AG09319 (cell line): ENCODE results near the gene ZDHHC14.
"Not testable (repeated sequence)": the region's sequence is repeated elsewhere in the genome, so short reads cannot be mapped to it uniquely, and the experiment has no call there.

Experiments used
- DNase-seq: peaks from one replicate; pipeline ENCODE4 v3.0.0-alpha.2; 2010; ENCODE audit warnings: low read depth; ENCODE audit errors: extremely low read depth
- TF ChIP-seq, protein P1 (sequence below): IDR thresholded peaks from 2 replicates; pipeline ENCODE4 v1.5.1; 2011; ENCODE audit warnings: low read depth, mild to moderate bottlenecking, inconsistent platforms, low read length, moderate library complexity

The ZDHHC14 gene

GRCh38 chr6:157558049-157558448 lies 177.1 kb downstream of the ZDHHC14 start:
- TF ChIP-seq, protein P1, sequence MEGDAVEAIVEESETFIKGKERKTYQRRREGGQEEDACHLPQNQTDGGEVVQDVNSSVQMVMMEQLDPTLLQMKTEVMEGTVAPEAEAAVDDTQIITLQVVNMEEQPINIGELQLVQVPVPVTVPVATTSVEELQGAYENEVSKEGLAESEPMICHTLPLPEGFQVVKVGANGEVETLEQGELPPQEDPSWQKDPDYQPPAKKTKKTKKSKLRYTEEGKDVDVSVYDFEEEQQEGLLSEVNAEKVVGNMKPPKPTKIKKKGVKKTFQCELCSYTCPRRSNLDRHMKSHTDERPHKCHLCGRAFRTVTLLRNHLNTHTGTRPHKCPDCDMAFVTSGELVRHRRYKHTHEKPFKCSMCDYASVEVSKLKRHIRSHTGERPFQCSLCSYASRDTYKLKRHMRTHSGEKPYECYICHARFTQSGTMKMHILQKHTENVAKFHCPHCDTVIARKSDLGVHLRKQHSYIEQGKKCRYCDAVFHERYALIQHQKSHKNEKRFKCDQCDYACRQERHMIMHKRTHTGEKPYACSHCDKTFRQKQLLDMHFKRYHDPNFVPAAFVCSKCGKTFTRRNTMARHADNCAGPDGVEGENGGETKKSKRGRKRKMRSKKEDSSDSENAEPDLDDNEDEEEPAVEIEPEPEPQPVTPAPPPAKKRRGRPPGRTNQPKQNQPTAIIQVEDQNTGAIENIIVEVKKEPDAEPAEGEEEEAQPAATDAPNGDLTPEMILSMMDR, result no peak
- DNase-seq, result no peak

- TF ChIP-seq, protein P1, result no peak
- DNase-seq, result no peak
These were observed 177.7 kb downstream of the ZDHHC14 start for GRCh38 chr6:157558487-157559200.

GRCh38 chr6:157559201-157559756 lies 178.3 kb downstream of the ZDHHC14 start:
- TF ChIP-seq, protein P1, result no peak
- DNase-seq, result no peak

- not testable (repeated sequence) for DNase-seq
These were observed 179.1 kb downstream of the ZDHHC14 start for GRCh38 chr6:157560063-157560462.

- no peak for DNase-seq
- TF ChIP-seq, protein P1, result no peak
These were observed 179.9 kb downstream of the ZDHHC14 start for GRCh38 chr6:157560691-157561413.

DNA sequence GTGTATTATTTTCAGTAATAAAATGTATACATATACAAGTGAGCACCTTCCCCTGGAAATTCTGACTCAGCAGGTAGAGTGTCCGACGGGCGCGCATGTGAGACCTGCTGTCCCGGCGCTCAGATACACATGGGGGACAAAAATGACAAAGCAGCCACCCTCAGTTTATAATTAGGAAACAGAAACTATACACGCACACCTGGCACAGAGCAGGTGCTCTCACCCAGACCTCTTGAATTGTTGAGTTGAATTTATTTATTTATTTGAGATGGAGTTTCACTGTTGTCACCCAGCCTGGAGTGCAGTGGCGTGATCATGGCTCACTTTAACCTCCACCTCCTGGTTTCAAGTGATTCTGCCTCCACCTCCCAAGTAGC lies 180.4 kb downstream of the ZDHHC14 start:
- no peak for DNase-seq
- TF ChIP-seq, protein P1, result no peak

DNA sequence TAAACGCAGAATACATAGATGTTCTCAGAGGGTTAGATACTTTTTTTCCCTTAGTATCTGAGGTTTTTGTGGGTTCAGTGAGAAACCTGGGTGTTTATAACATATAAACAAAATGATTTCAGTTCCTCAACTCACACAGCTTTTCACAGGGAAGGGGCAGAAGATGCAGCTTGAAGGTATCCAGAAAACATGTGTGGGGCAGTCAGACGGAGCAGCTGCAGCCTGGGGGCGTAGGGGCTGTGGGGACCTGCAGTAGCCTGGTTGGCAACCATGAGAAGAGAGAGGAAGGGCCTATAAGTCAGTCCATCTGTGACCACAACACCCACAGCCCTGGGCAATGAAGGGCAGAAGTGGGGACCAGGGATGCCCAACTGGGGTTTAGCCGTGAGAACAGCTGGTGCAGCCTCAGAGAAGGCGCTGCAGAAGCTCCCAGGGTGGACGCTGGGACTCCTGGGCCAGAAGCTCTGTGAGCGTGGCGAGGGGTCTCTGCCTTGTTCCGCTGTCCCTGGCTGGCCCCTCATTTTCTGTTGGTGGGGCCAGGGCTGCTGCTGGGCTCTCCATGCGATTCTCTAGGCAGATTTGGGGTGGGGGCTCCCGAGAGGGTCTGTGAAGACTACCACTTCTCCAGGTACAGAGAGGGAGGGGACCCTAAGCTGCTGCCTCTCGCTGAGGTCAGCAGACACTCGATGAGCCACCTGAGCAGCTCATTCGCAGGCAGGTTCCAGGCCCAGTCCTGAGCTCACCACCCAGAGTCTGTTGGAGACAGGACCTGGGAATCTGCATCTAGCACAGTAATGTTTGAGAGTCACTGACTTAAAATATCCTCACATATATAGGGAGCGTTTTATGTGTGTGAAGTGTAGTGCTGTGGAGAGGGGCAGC lies 181.2 kb downstream of the ZDHHC14 start:
- DNase-seq, result no peak
- TF ChIP-seq, protein P1, result no peak
